A673 (cell line): ENCODE results near the gene IRF2. TPM values are rescaled to one million over a fixed set of nuclear protein-coding genes. Genes with fewer than 3 reads are reported as not detected.
"Not testable (repeated sequence)": the region's sequence is repeated elsewhere in the genome, so short reads cannot be mapped to it uniquely, and the experiment has no call there.

Experiments used
- BruUV-seq: library from RNA; stranded (reverse); fragments of 400-500 nt; replicated peaks from 2 replicates; lab custom pipeline; 2021; lab: Mats Ljungman, UMichigan
- CTCF ChIA-PET: fragments of 300-600 bp; sonication (Branson Sonifier 250); formaldehyde crosslinking; loops from one replicate; lab custom pipeline; 2022; ENCODE audit warnings: antibody characterized with exemption; lab: Charles Lee
- POLR2A ChIA-PET: fragments of 300-600 bp; sonication (Branson Sonifier 250); formaldehyde crosslinking; loops from one replicate; lab custom pipeline; 2022; ENCODE audit warnings: antibody characterized with exemption; ENCODE audit not compliant: low non-redundant PET; lab: Charles Lee
- DNase-seq: peaks from one replicate; pipeline ENCODE4 v3.0.0-alpha.2; 2015; ENCODE audit warnings: low spot score
- H3K27ac ChIP-seq: fragments of 200-600 bp; sonication (generic); 2 replicates; pipeline ENCODE4 v1.5.1; 2016; ENCODE audit warnings: mixed run types, low read depth, mild to moderate bottlenecking, mixed read lengths, antibody characterized with exemption, low read length; ENCODE audit not compliant: poor library complexity, severe bottlenecking
- H3K27me3 ChIP-seq: fragments of 200-600 bp; sonication (generic); replicated peaks from 2 replicates; pipeline ENCODE4 v1.6.1; 2017; ENCODE audit warnings: mixed run types, low read depth, mild to moderate bottlenecking, mixed read lengths, antibody characterized with exemption, low read length; ENCODE audit not compliant: insufficient read depth, poor library complexity
- H3K36me3 ChIP-seq: fragments of 200-600 bp; sonication (generic); 2 replicates; pipeline ENCODE4 v1.6.1; 2016; ENCODE audit warnings: mixed run types, mild to moderate bottlenecking, mixed read lengths, antibody characterized with exemption, low read length; ENCODE audit not compliant: insufficient read depth, poor library complexity, severe bottlenecking
- H3K4me1 ChIP-seq: fragments of 200-600 bp; sonication (generic); 2 replicates; pipeline ENCODE4 v1.6.1; 2017; ENCODE audit warnings: mixed run types, mild to moderate bottlenecking, mixed read lengths, antibody characterized with exemption, low read length; ENCODE audit not compliant: insufficient read depth, poor library complexity, severe bottlenecking
- H3K4me3 ChIP-seq: fragments of 200-600 bp; sonication (generic); 2 replicates; pipeline ENCODE4 v1.5.1; 2016; ENCODE audit warnings: low read depth, mixed run types, mild to moderate bottlenecking, mixed read lengths, low read length; ENCODE audit not compliant: poor library complexity, severe bottlenecking
- H3K9me3 ChIP-seq: fragments of 200-600 bp; sonication (generic); 2 replicates; pipeline ENCODE4 v1.6.1; 2016; ENCODE audit warnings: mixed run types, low read depth, mild to moderate bottlenecking, mixed read lengths, antibody characterized with exemption, low read length; ENCODE audit not compliant: poor library complexity, severe bottlenecking
- EZH2 ChIP-seq: fragments of 200-600 bp; sonication (generic); IDR thresholded peaks from 2 replicates; pipeline ENCODE4 v1.6.1; 2017; ENCODE audit warnings: borderline replicate concordance, low read depth, mild to moderate bottlenecking, mixed read lengths, antibody characterized with exemption, low read length; ENCODE audit not compliant: poor library complexity, severe bottlenecking
- intact Hi-C: fragments of 100-400 bp; cut with micrococcal nuclease; formaldehyde crosslinking; loops from one replicate; pipeline ENCODE4 v1.10.0; 2022; ENCODE audit not compliant: unreplicated experiment
- total RNA-seq: library from RNA; stranded (reverse); gene quantifications from 2 replicates; pipeline ENCODE4 v1.2.3, GENCODE V29; 2021
- TF ChIP-seq, protein P1 (sequence below): fragments of 300-800, 200-600 bp; sonication (generic); conservative IDR thresholded peaks from 2 replicates; pipeline ENCODE4 v1.5.1; 2017; ENCODE audit warnings: low read depth, mild to moderate bottlenecking, antibody characterized with exemption, low read length, moderate library complexity, mixed read lengths

Gene IRF2
- total RNA-seq, 1 experiment from 2014 or later, result 28.2 TPM

DNA sequence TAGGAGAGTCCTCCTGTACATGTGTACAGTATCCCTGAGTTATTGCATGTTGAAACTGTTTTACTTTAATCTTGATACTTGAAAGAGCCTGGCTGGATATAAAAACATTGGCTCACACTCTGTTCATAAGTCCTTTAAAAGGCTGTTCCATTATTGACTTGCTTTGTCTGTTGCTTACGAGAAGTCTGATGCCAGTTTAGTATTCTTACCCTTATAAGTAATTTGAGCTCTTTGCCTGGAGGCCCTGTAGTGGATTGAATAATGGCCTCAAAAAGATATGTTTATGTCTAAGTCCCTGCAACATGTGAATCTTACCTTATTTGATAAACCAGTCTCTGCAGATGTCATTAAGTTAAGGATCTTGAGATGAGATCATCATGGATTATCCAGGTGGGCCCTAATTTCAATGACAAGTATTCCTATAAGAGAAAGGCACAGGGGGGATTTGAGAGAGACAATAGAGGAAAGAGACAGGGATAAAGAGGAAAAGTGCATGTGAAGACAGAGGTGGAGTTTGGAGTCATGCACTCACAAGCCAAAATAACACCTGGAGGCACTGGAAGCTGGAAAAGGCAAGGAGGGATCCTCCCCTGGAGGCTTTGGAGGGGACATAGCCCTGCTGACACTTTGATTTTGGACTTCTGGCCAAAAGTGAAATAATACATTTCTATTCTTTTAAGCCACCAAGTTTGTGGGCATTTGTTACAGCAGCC is 98.1 kb downstream of the IRF2 start:
- CTCF ChIA-PET, result no interaction called here
- POLR2A ChIA-PET, result no interaction called here
- peaks cover 12% of the 10 kb centered on the region for H3K4me1 ChIP-seq
- TF ChIP-seq EZH2, result no peak
- TF ChIP-seq, protein P1, sequence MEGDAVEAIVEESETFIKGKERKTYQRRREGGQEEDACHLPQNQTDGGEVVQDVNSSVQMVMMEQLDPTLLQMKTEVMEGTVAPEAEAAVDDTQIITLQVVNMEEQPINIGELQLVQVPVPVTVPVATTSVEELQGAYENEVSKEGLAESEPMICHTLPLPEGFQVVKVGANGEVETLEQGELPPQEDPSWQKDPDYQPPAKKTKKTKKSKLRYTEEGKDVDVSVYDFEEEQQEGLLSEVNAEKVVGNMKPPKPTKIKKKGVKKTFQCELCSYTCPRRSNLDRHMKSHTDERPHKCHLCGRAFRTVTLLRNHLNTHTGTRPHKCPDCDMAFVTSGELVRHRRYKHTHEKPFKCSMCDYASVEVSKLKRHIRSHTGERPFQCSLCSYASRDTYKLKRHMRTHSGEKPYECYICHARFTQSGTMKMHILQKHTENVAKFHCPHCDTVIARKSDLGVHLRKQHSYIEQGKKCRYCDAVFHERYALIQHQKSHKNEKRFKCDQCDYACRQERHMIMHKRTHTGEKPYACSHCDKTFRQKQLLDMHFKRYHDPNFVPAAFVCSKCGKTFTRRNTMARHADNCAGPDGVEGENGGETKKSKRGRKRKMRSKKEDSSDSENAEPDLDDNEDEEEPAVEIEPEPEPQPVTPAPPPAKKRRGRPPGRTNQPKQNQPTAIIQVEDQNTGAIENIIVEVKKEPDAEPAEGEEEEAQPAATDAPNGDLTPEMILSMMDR, result no peak
- intact Hi-C loops, result no loop called here
- H3K36me3 ChIP-seq, result no peaks in the 10 kb centered on the region
- H3K9me3 ChIP-seq, result peaks cover 10% of the 10 kb centered on the region
- no peaks in the 10 kb centered on the region for H3K27me3 ChIP-seq
- no peak overlapping the region for H3K27ac ChIP-seq
- no peak overlapping the region for H3K4me3 ChIP-seq
- no TSS peak for BruUV-seq
- DNase-seq, result no peak

DNA sequence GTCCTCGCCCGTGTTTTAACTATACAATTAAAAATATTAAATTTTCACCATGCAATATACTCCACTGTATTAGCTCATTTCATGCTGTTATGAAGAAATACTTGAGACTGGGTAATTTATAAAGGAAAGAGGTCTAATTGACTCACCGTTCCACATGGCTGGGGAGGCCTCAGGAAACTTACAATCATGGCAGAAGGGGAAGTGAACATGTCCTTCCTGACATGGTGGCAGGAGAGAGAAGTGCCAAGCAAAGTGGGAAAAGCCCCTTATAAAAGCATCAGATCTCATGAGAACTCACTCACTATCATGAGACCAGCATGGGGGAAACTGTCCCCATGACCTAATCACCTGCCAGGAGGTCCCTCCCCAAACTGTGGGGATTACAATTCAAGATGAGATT is 98.7 kb downstream of the IRF2 start:
- H3K4me1 ChIP-seq, result peaks cover 16% of the 10 kb centered on the region
- BruUV-seq, result not testable (repeated sequence)

DNA sequence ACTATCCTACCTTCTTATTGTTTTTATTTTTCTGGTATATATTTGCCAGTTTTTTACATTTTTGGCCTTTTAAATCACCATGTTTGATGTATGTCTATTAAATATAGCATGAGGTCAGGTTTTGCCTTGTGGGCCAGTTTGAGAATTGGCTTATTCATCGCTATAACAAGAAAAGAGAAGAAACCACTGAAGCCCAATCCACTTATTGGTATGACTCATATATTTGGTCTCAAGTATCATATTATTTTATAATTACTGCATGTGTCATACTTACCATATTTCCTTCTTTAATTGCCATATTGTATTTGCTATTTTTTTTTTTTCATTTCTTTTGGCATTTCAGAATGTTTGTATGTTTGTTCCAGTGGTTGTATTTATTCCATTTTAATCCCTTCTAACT is 99.3 kb downstream of the IRF2 start:
- POLR2A ChIA-PET, result no interaction called here
- intact Hi-C loops, result no loop called here
- H3K4me1 ChIP-seq, result peaks cover 20% of the 10 kb centered on the region
- no peak overlapping the region for H3K27ac ChIP-seq
- DNase-seq, result no peak
- no peak for TF ChIP-seq EZH2
- TF ChIP-seq, protein P1, result no peak
- H3K4me3 ChIP-seq, result no peak overlapping the region
- BruUV-seq, result no TSS peak
- H3K36me3 ChIP-seq, result no peaks in the 10 kb centered on the region
- CTCF ChIA-PET, result no interaction called here
- peaks cover 6% of the 10 kb centered on the region for H3K9me3 ChIP-seq
- no peaks in the 10 kb centered on the region for H3K27me3 ChIP-seq

More for the DNA sequence above, 98.7 kb downstream of the IRF2 start:
- H3K4me3 ChIP-seq, H3K27ac ChIP-seq, intact Hi-C loops, H3K9me3 ChIP-seq, H3K27me3 ChIP-seq, DNase-seq, CTCF ChIA-PET, POLR2A ChIA-PET, H3K36me3 ChIP-seq: not testable (repeated sequence)
